Erythroblast (primary cell): ENCODE results near the gene CTNNAL1.
"Not testable (repeated sequence)": the region's sequence is repeated elsewhere in the genome, so short reads cannot be mapped to it uniquely, and the experiment has no call there.

Source experiments
- DNase-seq, 2 experiments: peaks; one replicate each; lab custom pipeline; 2025; lab: John Stamatoyannopoulos, UW
- GATA1 ChIP-seq: IDR thresholded peaks from 2 replicates; pipeline ENCODE4 v1.6.1; 2011; ENCODE audit warnings: low read depth, mild to moderate bottlenecking, control low read depth, low read length, moderate library complexity
- POLR2A ChIP-seq: IDR thresholded peaks from 2 replicates; pipeline ENCODE4 v1.6.1; 2011; ENCODE audit warnings: mild to moderate bottlenecking, low read length

The CTNNAL1 gene

GRCh38 chr9:108913391-108913790 is 99.9 kb downstream of the CTNNAL1 start:
- DNase-seq, result no peak
- no peak for TF ChIP-seq POLR2A
- no peak for TF ChIP-seq GATA1

DNA sequence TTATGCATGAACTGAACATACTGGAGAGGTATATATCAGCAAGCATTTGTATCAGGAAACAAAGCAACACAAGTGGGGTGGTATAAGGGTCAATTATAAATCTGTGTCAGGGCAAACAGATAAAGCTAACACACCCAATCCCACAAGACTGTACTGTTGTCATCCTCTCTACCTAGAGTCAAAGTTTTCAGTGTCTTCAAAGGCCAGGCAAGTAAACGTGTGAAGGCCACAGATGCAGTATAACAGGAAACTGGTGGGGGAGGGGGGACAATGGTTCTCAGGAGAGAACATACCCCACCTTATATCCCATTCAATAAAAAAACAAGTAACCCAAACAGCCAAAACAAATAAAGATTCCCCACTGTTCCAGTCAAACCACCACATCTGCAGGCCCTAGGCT is 101.5 kb downstream of the CTNNAL1 start:
- TF ChIP-seq POLR2A, result no peak
- TF ChIP-seq GATA1, result no peak
- DNase-seq, result no peak

GRCh38 chr9:108910914-108911313 is 102.4 kb downstream of the CTNNAL1 start:
- TF ChIP-seq GATA1, result no peak
- no peak for TF ChIP-seq POLR2A
- no peak for DNase-seq

- no peak for DNase-seq
- TF ChIP-seq GATA1 (no peak), POLR2A (no peak)
Measured at GRCh38 chr9:108910402-108910801, 102.9 kb downstream of the CTNNAL1 start.

DNA sequence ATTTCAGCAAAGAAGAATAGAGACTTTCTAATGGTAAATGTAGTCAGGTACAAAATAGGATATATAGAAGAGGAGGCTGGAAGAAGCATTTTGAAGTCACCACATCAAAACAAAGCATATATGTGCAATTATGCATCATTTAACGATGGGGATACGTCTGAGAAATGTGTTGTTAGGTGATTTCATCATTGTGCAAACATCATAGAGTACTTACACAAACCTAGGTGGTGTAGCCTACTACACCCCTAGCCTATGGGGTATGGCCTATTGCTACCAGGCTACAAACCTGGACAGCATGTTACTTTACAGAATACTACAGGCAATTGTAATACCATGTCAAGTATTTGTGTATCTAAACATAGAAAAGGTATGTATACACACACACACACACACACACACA is 107.8 kb downstream of the CTNNAL1 start:
- no peak for DNase-seq
- TF ChIP-seq GATA1, result no peak

- no peak for DNase-seq
- TF ChIP-seq GATA1 (no peak), POLR2A (no peak)
Measured at GRCh38 chr9:108904161-108904560, 109.1 kb downstream of the CTNNAL1 start.

- DNase-seq, result peak in 1 of 2 experiments; percentile 3
- TF ChIP-seq GATA1 (no peak), POLR2A (no peak)
Measured at GRCh38 chr9:108903420-108904103, 109.7 kb downstream of the CTNNAL1 start.

DNA sequence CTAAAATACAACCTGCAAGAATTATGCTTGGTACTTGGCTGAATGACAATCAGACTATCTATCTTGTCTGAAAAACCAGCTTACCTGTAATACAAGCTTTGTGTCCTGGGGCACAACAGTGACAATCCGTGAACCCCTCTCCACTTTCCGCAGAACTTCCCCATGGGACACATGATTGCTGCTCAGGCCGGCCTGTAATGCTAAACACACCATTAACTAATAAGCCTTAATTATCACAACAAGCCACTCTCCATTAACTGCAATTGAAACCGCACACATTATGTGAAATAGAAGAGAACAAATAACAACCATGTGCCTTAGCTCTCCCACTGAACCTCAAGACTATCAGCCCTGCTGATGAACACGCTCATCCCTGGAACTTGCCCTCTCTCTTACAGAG is 113.1 kb downstream of the CTNNAL1 start:
- TF ChIP-seq POLR2A (no peak), GATA1 (no peak)
- no peak for DNase-seq

DNA sequence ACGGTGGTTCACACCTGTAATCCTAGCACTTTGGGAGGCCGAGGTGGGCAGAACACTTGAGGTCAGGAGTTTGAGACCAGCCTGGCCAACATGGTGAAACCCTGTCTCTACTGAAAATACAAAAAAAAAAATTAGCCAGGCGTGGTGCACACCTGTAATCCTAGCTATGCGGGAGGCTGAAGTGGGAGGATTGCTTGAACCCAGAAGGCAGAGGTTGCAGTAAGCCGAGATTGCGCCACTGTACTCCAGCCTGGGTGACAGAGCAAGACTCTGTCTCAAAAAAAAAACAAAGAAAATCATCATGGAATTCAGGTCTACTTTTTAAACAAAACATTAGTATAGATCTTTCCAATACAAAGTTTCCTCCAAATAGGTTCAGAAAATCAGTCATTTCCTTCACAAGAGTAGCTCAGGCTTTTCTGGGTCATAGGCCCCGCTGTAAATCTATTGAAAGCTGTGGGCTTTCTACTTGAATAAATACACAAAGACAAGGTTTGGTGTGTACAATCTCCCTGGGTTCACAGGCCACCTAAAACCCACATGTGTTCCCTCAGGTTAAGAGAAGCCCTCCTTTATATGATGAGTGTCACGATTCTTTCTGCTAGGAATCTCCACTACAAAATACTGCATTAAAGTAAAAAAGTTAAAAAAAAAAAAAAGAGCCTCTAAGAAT is 114.1 kb downstream of the CTNNAL1 start:
- not testable (repeated sequence) for DNase-seq

DNA sequence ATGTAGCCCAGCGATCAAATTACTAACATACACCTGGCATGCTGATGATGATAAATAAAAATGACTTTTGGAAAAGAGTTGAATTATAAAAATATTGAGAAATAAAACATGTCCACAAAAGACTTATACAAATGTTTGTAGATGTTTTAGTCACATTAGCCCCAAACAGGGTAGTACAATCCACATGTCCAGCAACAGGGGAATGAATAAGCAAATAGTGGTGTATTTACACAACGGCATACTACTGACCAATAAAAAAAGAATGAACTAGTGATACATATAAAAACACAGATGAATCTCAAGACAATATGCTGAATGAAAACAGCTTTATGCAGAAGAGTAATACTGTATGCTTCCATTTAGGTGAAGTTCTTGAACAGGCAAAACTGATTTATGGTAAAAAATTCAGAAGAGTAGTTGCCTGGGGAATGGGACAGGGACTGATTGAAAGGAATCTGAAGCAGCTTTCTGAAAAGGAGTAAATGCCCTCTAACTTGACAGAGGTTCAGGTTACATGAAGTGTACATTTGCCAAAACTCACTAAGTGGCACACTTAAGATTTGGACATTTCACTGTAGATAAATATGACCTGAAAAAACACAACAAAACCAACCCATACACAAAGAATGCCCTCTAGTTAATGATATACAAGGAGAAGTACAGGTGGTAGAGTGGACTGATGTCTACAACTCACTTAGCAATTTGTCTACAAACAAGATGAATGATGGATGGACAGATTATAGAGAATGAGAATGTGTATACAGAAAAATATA is 115.8 kb downstream of the CTNNAL1 start:
- TF ChIP-seq POLR2A (no peak), GATA1 (no peak)
- no peak for DNase-seq

GRCh38 chr9:108894225-108894997 is 118.9 kb downstream of the CTNNAL1 start:
- no peak for TF ChIP-seq GATA1
- TF ChIP-seq POLR2A, result no peak
- DNase-seq, result no peak
